ENCODE results near the gene F7. TPM values are rescaled to one million over a fixed set of nuclear protein-coding genes. Genes with fewer than 3 reads are reported as not detected.
"Not testable (repeated sequence)": the region's sequence is repeated elsewhere in the genome, so short reads cannot be mapped to it uniquely, and the experiment has no call there.

Gene F7
- 0.83 and 1.2 TPM in 2 replicates for total RNA-seq
- not detected in 2 replicates for polyA plus RNA-seq

GRCh38 chr13:113105032-113105920 lies at the start of gene F7:
TSS of gene F7 (plus strand) at chr13:113105791. CDS start at chr13:113105842, 51 bp downstream.
- H3K36me3 ChIP-seq = no peaks in the 10 kb centered on the region
- H3K9me3 ChIP-seq (ENCODE audit: low read depth) = no peaks in the 10 kb centered on the region
- H3K4me1 ChIP-seq (ENCODE audit: low read depth) = no peaks in the 10 kb centered on the region
- DNase-seq (ENCODE audit: low read depth in 1 of 2, low spot score in 1 of 2) = no peak
- TF ChIP-seq CTCF (IDR thresholded peaks at IDR 0.05; ENCODE audit: low read depth, low read length) = no peak
- peaks cover 26% of the 10 kb centered on the region for H3K27me3 ChIP-seq
- H3K4me3 ChIP-seq = no peak within 1 kb of the TSS
- H3K27ac ChIP-seq = no peak within 1 kb of the TSS

- Histone ChIP-seq H3K27me3 (peaks cover 21% of the 10 kb centered on the region), H3K27ac (no peak overlapping the region), H3K36me3 (no peaks in the 10 kb centered on the region), H3K9me3 (ENCODE audit: low read depth) (no peaks in the 10 kb centered on the region), H3K4me1 (ENCODE audit: low read depth) (no peaks in the 10 kb centered on the region), H3K4me3 (no peak overlapping the region)
- no peak for TF ChIP-seq CTCF (IDR thresholded peaks at IDR 0.05; ENCODE audit: low read depth, low read length)
- DNase-seq (ENCODE audit: low read depth in 1 of 2, low spot score in 1 of 2) = no peak
These were observed 48.5 kb upstream of the F7 start for GRCh38 chr13:113057084-113057483.

- H3K4me1 ChIP-seq (ENCODE audit: low read depth); H3K27ac ChIP-seq; H3K9me3 ChIP-seq (ENCODE audit: low read depth); DNase-seq (ENCODE audit: low read depth in 1 of 2, low spot score in 1 of 2); H3K36me3 ChIP-seq; H3K4me3 ChIP-seq: not testable (repeated sequence)
- peaks cover 18% of the 10 kb centered on the region for H3K27me3 ChIP-seq
These were observed 48.0 kb upstream of the F7 start for GRCh38 chr13:113057559-113057958.

- H3K36me3 ChIP-seq = no peaks in the 10 kb centered on the region
- no peaks in the 10 kb centered on the region for H3K9me3 ChIP-seq (ENCODE audit: low read depth)
- no peak overlapping the region for H3K27ac ChIP-seq
- no peak for TF ChIP-seq CTCF (IDR thresholded peaks at IDR 0.05; ENCODE audit: low read depth, low read length)
- DNase-seq (ENCODE audit: low read depth in 1 of 2, low spot score in 1 of 2) = no peak
- H3K4me3 ChIP-seq = no peak overlapping the region
- H3K4me1 ChIP-seq (ENCODE audit: low read depth) = no peaks in the 10 kb centered on the region
- H3K27me3 ChIP-seq = peaks cover 12% of the 10 kb centered on the region
These were observed 47.2 kb upstream of the F7 start for GRCh38 chr13:113058129-113058987.

GRCh38 chr13:113058988-113059850 lies 46.4 kb upstream of the F7 start:
- TF ChIP-seq CTCF (IDR thresholded peaks at IDR 0.05; ENCODE audit: low read depth, low read length) = no peak
- no peaks in the 10 kb centered on the region for H3K9me3 ChIP-seq (ENCODE audit: low read depth)
- H3K27me3 ChIP-seq = peaks cover 4% of the 10 kb centered on the region
- H3K4me3 ChIP-seq = no peak overlapping the region
- H3K36me3 ChIP-seq = no peaks in the 10 kb centered on the region
- peak in 1 of 2 donors; percentile 16 for DNase-seq (ENCODE audit: low read depth in 1 of 2, low spot score in 1 of 2)
- no peaks in the 10 kb centered on the region for H3K4me1 ChIP-seq (ENCODE audit: low read depth)
- no peak overlapping the region for H3K27ac ChIP-seq

Data from cardiac muscle cell (in vitro differentiated cells and primary cell).